ENCODE results near the gene RUNX1. TPM values are rescaled to one million over a fixed set of nuclear protein-coding genes. Genes with fewer than 3 reads are reported as not detected.

The RUNX1 gene
- total RNA-seq, 2 donors from 2014 or later, result 3.8 to 7.6 TPM

GRCh38 chr21:34765619-34766018 lies 283.5 kb downstream of the RUNX1 start:
- no peak for DNase-seq (ENCODE audit: low spot score)
- Histone ChIP-seq H3K4me3 (no peak overlapping the region), H3K4me1 (no peaks in the 10 kb centered on the region), H3K9me3 (peaks cover 0 to 11% of the 10 kb centered on the region in 2 donors), H3K27me3 (no peaks in the 10 kb centered on the region), H3K36me3 (no peaks in the 10 kb centered on the region), H3K27ac (no peak overlapping the region)
- TF ChIP-seq, protein P1, sequence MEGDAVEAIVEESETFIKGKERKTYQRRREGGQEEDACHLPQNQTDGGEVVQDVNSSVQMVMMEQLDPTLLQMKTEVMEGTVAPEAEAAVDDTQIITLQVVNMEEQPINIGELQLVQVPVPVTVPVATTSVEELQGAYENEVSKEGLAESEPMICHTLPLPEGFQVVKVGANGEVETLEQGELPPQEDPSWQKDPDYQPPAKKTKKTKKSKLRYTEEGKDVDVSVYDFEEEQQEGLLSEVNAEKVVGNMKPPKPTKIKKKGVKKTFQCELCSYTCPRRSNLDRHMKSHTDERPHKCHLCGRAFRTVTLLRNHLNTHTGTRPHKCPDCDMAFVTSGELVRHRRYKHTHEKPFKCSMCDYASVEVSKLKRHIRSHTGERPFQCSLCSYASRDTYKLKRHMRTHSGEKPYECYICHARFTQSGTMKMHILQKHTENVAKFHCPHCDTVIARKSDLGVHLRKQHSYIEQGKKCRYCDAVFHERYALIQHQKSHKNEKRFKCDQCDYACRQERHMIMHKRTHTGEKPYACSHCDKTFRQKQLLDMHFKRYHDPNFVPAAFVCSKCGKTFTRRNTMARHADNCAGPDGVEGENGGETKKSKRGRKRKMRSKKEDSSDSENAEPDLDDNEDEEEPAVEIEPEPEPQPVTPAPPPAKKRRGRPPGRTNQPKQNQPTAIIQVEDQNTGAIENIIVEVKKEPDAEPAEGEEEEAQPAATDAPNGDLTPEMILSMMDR (IDR thresholded peaks at IDR 0.05), result no peak

DNA sequence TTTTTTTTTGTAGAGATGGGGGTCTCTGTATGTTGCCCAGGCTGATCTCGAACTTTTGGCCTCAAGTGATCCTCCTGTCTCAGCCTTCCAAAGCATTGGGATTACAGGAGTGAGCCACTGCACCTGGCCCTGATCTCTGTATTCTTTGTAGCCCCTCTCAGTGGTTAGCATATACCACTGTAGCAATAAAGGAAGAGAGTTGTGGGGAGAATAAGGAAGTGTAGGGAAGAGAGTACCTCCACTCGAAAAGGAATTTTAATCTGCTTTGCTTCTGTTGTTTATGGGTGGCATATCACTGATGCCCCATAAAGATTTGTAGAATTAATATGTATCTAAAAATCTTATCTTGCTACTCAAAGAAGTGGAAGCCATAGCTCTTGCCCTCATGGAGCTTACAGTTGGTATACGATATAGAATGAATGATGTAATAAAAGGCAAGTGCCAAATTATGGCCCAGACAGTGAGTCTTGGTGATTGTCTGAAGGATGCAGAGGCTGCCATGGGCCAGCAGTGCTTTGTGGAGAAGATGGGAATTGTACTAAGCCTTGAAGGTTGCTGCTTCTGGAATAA lies 284.3 kb downstream of the RUNX1 start:
- Histone ChIP-seq H3K27me3 (no peaks in the 10 kb centered on the region), H3K36me3 (no peaks in the 10 kb centered on the region), H3K4me3 (no peak overlapping the region), H3K27ac (no peak overlapping the region), H3K4me1 (no peaks in the 10 kb centered on the region), H3K9me3 (peaks cover 0 to 11% of the 10 kb centered on the region in 2 donors)
- TF ChIP-seq, protein P1 (IDR thresholded peaks at IDR 0.05), result no peak
- DNase-seq (ENCODE audit: low spot score), result no peak

DNA sequence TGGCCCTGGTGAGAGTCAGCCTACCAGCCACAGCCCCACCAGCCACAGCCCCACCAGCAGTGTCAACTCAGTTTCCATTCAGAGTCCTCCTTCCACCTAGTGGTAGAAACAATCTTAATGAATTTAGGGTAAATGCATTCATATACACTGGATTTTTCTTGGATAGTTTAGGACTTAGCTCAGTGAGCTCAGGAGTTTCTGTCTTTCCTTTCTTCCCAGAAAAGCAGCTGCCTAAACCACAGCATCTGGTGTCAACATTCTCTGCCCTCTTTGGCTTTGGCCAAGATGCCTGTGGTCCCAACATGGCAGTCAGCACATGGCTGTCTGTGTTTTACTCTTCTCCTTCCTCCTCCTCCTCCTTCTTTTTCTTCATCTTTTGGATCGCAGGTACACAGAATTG lies 286.3 kb downstream of the RUNX1 start:
- DNase-seq (ENCODE audit: low spot score), result no peak
- TF ChIP-seq, protein P1 (IDR thresholded peaks at IDR 0.05), result no peak
- H3K27ac ChIP-seq, result no peak overlapping the region

GRCh38 chr21:34761758-34762330 lies 287.3 kb downstream of the RUNX1 start:
- H3K36me3 ChIP-seq, result no peaks in the 10 kb centered on the region
- H3K4me3 ChIP-seq, result no peak overlapping the region
- no peaks in the 10 kb centered on the region for H3K27me3 ChIP-seq
- TF ChIP-seq, protein P1 (IDR thresholded peaks at IDR 0.05), result no peak
- H3K9me3 ChIP-seq, result peaks cover 0 to 11% of the 10 kb centered on the region in 2 donors
- no peak overlapping the region for H3K27ac ChIP-seq
- DNase-seq (ENCODE audit: low spot score), result no peak
- no peaks in the 10 kb centered on the region for H3K4me1 ChIP-seq

More for the DNA sequence above, 286.3 kb downstream of the RUNX1 start:
- Histone ChIP-seq H3K27me3 (no peaks in the 10 kb centered on the region), H3K4me3 (no peak overlapping the region), H3K36me3 (no peaks in the 10 kb centered on the region), H3K9me3 (peaks cover 0 to 11% of the 10 kb centered on the region in 2 donors), H3K4me1 (no peaks in the 10 kb centered on the region)

GRCh38 chr21:34754690-34755647 lies 294.1 kb downstream of the RUNX1 start:
- DNase-seq (ENCODE audit: low spot score), result no peak
- H3K4me3 ChIP-seq, result no peak overlapping the region
- TF ChIP-seq, protein P1 (IDR thresholded peaks at IDR 0.05), result no peak
- H3K27me3 ChIP-seq, result no peaks in the 10 kb centered on the region
- H3K4me1 ChIP-seq, result no peaks in the 10 kb centered on the region
- no peaks in the 10 kb centered on the region for H3K9me3 ChIP-seq
- no peak overlapping the region for H3K27ac ChIP-seq
- no peaks in the 10 kb centered on the region for H3K36me3 ChIP-seq

Data from right atrium auricular region (tissue), 2 donors.